Small intestine (tissue), 7 donors: ENCODE results near the gene PCDHB1. TPM values are rescaled to one million over a fixed set of nuclear protein-coding genes. Genes with fewer than 3 reads are reported as not detected.

ENCODE experiments used
- DNase-seq, 2 donors: peaks; one replicate each; pipeline versions ENCODE4 v3.0.0 to v3.0.0-alpha.2; 2013
- FAIRE-seq: peaks from 2 replicates; lab custom pipeline; 2012; peaks lifted over from hg19 to GRCh38; lab: Jason Lieb, UNC
- H3K27ac ChIP-seq, 3 donors: one replicate each; pipeline ENCODE4 v1.5.1; 2013; ENCODE audit warnings: low read length in 2 of 3, mild to moderate bottlenecking in 2 of 3, control low read depth in 1 of 3, inconsistent platforms in 1 of 3, low read depth in 1 of 3, moderate library complexity in 1 of 3
- H3K27me3 ChIP-seq, 3 donors: one replicate each; pipeline ENCODE4 v1.6.1; 2013; ENCODE audit warnings: low read length in 3 of 3, inconsistent platforms in 1 of 3; ENCODE audit not compliant: control insufficient read depth in 3 of 3, insufficient read depth in 3 of 3
- H3K36me3 ChIP-seq, 3 donors: one replicate each; pipeline ENCODE4 v1.6.1; 2013; ENCODE audit warnings: low read length in 3 of 3, inconsistent platforms in 1 of 3, low read depth in 1 of 3, mild to moderate bottlenecking in 1 of 3, moderate library complexity in 1 of 3; ENCODE audit not compliant: control insufficient read depth in 3 of 3, insufficient read depth in 2 of 3
- H3K4me1 ChIP-seq, 3 donors: one replicate each; pipeline ENCODE4 v1.6.1; 2013; ENCODE audit warnings: low read length in 2 of 3, inconsistent platforms in 1 of 3, low read depth in 1 of 3, mild to moderate bottlenecking in 1 of 3, moderate library complexity in 1 of 3; ENCODE audit not compliant: control insufficient read depth in 3 of 3, insufficient read depth in 2 of 3
- H3K4me3 ChIP-seq, 3 donors: one replicate each; pipeline ENCODE4 v1.5.1; 2013; ENCODE audit warnings: low read length in 3 of 3, control low read depth in 1 of 3, inconsistent platforms in 1 of 3, low read depth in 1 of 3, mild to moderate bottlenecking in 1 of 3, moderate library complexity in 1 of 3
- H3K9me3 ChIP-seq, 2 donors: one replicate each; pipeline ENCODE4 v1.6.1; 2013; ENCODE audit warnings: low read depth in 1 of 2, low read length in 1 of 2; ENCODE audit not compliant: control insufficient read depth in 2 of 2, insufficient read depth in 1 of 2
- WGBS, 3 donors: extraction: QIAGEN DNeasy Blood & Tissue Kit; methylation state at CpG; one replicate each; pipeline ENCODE4 v1.1.7; 2013; 5-methylcytosine and 5-hydroxymethylcytosine counted together
- polyA plus RNA-seq, 4 donors: library from polyadenylated mRNA; stranded (reverse) in 3 of 4; unstranded in 1 of 4; fragments of 200-250 nt in 3 of 4; fragments of 120-200 nt in 1 of 4; gene quantifications; one replicate each; pipeline versions ENCODE4 v1.2.1 to v1.2.3, GENCODE V29; 2013
- donor health status: healthy with polysubstance abuse.
- donor health status: control.
- donor health status: control.
- donor health status: Bipolar disorder and iron deficiency.
- donor health status: healthy.

The PCDHB1 gene
- polyA plus RNA-seq, 4 donors = 0.03 to 0.04 TPM; not detected in 2

DNA sequence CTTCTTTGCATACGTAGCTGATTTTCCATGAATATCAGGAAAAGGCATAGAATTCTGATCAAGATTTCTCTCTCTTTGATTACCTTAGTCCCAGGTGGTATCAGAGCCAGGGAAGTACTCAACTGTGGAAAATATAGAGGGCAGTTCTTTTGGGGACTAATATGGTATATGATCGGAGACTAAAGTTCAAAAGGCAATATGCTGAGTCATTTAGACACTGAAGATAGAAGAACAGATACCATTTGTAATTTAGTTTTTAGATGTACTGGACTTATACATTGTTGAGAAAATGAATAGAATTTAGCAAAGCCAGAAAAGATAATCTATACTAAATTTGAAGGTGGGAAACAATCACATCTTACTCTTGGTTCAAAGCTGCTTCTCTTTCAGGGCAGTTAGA lies 54.2 kb downstream of the PCDHB1 start:
- no peaks in the 10 kb centered on the region for H3K27me3 ChIP-seq
- H3K9me3 ChIP-seq = peaks cover 1 to 19% of the 10 kb centered on the region in 2 donors
- DNase-seq (no peak), FAIRE-seq (no peak)
- H3K4me3 ChIP-seq = no peak overlapping the region
- no peak overlapping the region for H3K27ac ChIP-seq
- WGBS, 3 donors = 81 to 85% (median 83%) methylated on average over 2 of the region's 2 CpGs
- no peaks in the 10 kb centered on the region for H3K36me3 ChIP-seq
- H3K4me1 ChIP-seq = no peaks in the 10 kb centered on the region

Other genes with a start within 250 kb of the PCDHB1 start
- under 1 TPM in 2 of 4 donors, not detected in 2; 0.19 to 0.57 TPM for gene PCDHA4, start 244.3 kb upstream of the PCDHB1 start, polyA plus RNA-seq
- under 1 TPM in 2 of 4 donors, not detected in 2; 0.07 to 0.19 TPM for gene PCDHA5, start 229.8 kb upstream of the PCDHB1 start, polyA plus RNA-seq
- gene PCDHA6, start 223.4 kb upstream of the PCDHB1 start, polyA plus RNA-seq = under 1 TPM in 2 of 4 donors, not detected in 2; 0.12 to 0.27 TPM
- under 1 TPM in 2 of 4 donors, not detected in 2; 0.06 to 0.07 TPM for gene PCDHA7, start 217.1 kb upstream of the PCDHB1 start, polyA plus RNA-seq
- gene PCDHA8, start 210.2 kb upstream of the PCDHB1 start, polyA plus RNA-seq = under 1 TPM in 2 of 4 donors, not detected in 2; 0.04 to 0.06 TPM
- gene PCDHA9, start 203.0 kb upstream of the PCDHB1 start, polyA plus RNA-seq = under 1 TPM in 2 of 4 donors, not detected in 2; 0.01 to 0.06 TPM
- gene PCDHA10, start 195.5 kb upstream of the PCDHB1 start, polyA plus RNA-seq = under 1 TPM in 2 of 4 donors, not detected in 2; 0.04 to 0.13 TPM
- under 1 TPM in 2 of 4 donors, not detected in 2; 0.09 to 0.21 TPM for gene PCDHA11, start 182.4 kb upstream of the PCDHB1 start, polyA plus RNA-seq
- under 1 TPM in 2 of 4 donors, not detected in 2; 0.01 to 0.03 TPM for gene PCDHA12, start 176.1 kb upstream of the PCDHB1 start, polyA plus RNA-seq
- under 1 TPM in 2 of 4 donors, not detected in 2; 0.03 to 0.06 TPM for gene PCDHA13, start 169.2 kb upstream of the PCDHB1 start, polyA plus RNA-seq
- under 1 TPM in 2 of 4 donors, not detected in 2; 0.10 to 0.27 TPM for gene PCDHAC1, start 125.1 kb upstream of the PCDHB1 start, polyA plus RNA-seq
- gene PCDHAC2, start 84.9 kb upstream of the PCDHB1 start, polyA plus RNA-seq = under 1 TPM in 2 of 4 donors, not detected in 2; 0.22 to 0.72 TPM
- gene PCDHB2, start 43.2 kb downstream of the PCDHB1 start, polyA plus RNA-seq = under 1 TPM in 3 of 4 donors, not detected in 1; 0.27 to 0.98 (median 0.72) TPM
- gene PCDHB3, start 49.1 kb downstream of the PCDHB1 start, polyA plus RNA-seq = under 1 TPM in 2 of 4 donors, not detected in 2; 0.31 to 0.68 TPM
- under 1 TPM in 2 of 4 donors, not detected in 2; 0.64 to 0.96 TPM for gene PCDHB4, start 70.4 kb downstream of the PCDHB1 start, polyA plus RNA-seq
- under 1 TPM in 2 of 4 donors, not detected in 2; 0.91 to 0.99 TPM for gene PCDHB5, start 83.8 kb downstream of the PCDHB1 start, polyA plus RNA-seq
- under 1 TPM in 2 of 4 donors, not detected in 2; 0.13 to 0.52 TPM for gene PCDHB6, start 98.7 kb downstream of the PCDHB1 start, polyA plus RNA-seq
- 1 to 10 TPM in 1 of 4 donors, under 1 TPM in 2, not detected in 1; 0.27 to 1.1 (median 0.36) TPM for gene PCDHB7, start 121.3 kb downstream of the PCDHB1 start, polyA plus RNA-seq
- gene PCDHB8, start 126.4 kb downstream of the PCDHB1 start, polyA plus RNA-seq = under 1 TPM in 2 of 4 donors, not detected in 2; 0.18 to 0.49 TPM
- under 1 TPM in 2 of 4 donors, not detected in 2; 0.37 to 0.65 TPM for gene PCDHB16, start 131.0 kb downstream of the PCDHB1 start, polyA plus RNA-seq
- under 1 TPM in 2 of 4 donors, not detected in 2; 0.34 to 0.44 TPM for gene PCDHB9, start 135.8 kb downstream of the PCDHB1 start, polyA plus RNA-seq
- gene PCDHB10, start 141.0 kb downstream of the PCDHB1 start, polyA plus RNA-seq = 1 to 10 TPM in 2 of 4 donors, not detected in 2; 1.1 to 1.3 TPM
- gene PCDHB11, start 148.3 kb downstream of the PCDHB1 start, polyA plus RNA-seq = under 1 TPM in 2 of 4 donors, not detected in 2; 0.27 to 0.65 TPM
- under 1 TPM in 2 of 4 donors, not detected in 2; 0.46 to 0.71 TPM for gene PCDHB12, start 157.3 kb downstream of the PCDHB1 start, polyA plus RNA-seq
- gene PCDHB13, start 162.5 kb downstream of the PCDHB1 start, polyA plus RNA-seq = under 1 TPM in 2 of 4 donors, not detected in 2; 0.49 to 0.71 TPM
- 1 to 10 TPM in 1 of 4 donors, under 1 TPM in 1, not detected in 2; 0.81 to 1.5 TPM for gene PCDHB14, start 172.0 kb downstream of the PCDHB1 start, polyA plus RNA-seq
- gene PCDHB15, start 194.0 kb downstream of the PCDHB1 start, polyA plus RNA-seq = 1 to 10 TPM in 2 of 4 donors, under 1 TPM in 2; 0.22 to 1.7 (median 0.65) TPM